Suprapubic skin (tissue), 4 donors: ENCODE measurements around the gene PADI4.

Experiments
- CTCF ChIP-seq, 2 donors: fragments of 200-600 bp in 1 of 2; fragments of 450-650 bp in 1 of 2; sonication (generic) in 1 of 2; IDR thresholded peaks; one replicate each; pipeline ENCODE4 v1.5.1; 2016 to 2019; ENCODE audit warnings: antibody characterized with exemption in 2 of 2, mild to moderate bottlenecking in 1 of 2, moderate library complexity in 1 of 2
- EP300 ChIP-seq: sonication (generic); formaldehyde crosslinking; IDR thresholded peaks from one replicate; pipeline ENCODE4 v1.6.1; 2017; ENCODE audit warnings: antibody characterized with exemption
- POLR2A ChIP-seq, 2 donors: fragments of 450-650 bp; IDR thresholded peaks; one replicate each; pipeline ENCODE4 v1.6.1; 2017; ENCODE audit warnings: antibody characterized with exemption in 2 of 2, mild to moderate bottlenecking in 2 of 2, moderate library complexity in 2 of 2
- POLR2AphosphoS5 ChIP-seq, 3 donors: sonication (generic); formaldehyde crosslinking; IDR thresholded peaks; one replicate each; pipeline ENCODE4 v1.6.1; 2017; ENCODE audit warnings: antibody characterized with exemption in 3 of 3

- TF ChIP-seq CTCF (IDR thresholded peaks at IDR 0.05) (no peak), POLR2AphosphoS5 (IDR thresholded peaks at IDR 0.05) (no peak), POLR2A (IDR thresholded peaks at IDR 0.05) (no peak), EP300 (no peak)
Observed at GRCh38 chr1:17310068-17310640, 2.2 kb downstream of the PADI4 start.
